Progenitor cell of endocrine pancreas (in vitro differentiated cells): ENCODE data around the gene ASIC2. TPM values are rescaled to one million over a fixed set of nuclear protein-coding genes. Genes with fewer than 3 reads are reported as not detected.

Experiments used
- DNase-seq: peaks from one replicate; pipeline ENCODE4 v3.0.0; 2021; ENCODE audit warnings: low spot score; ENCODE audit not compliant: unreplicated experiment
- H3K27ac Mint-ChIP-seq: 2 replicates; pipeline ENCODE4 v1.8.0; 2021; ENCODE audit warnings: mild to moderate bottlenecking, moderate library complexity, mixed read lengths
- H3K27me3 Mint-ChIP-seq: 2 replicates; pipeline ENCODE4 v1.8.0; 2021; ENCODE audit warnings: mixed read lengths
- H3K36me3 Mint-ChIP-seq: 2 replicates; pipeline ENCODE4 v1.8.0; 2022; ENCODE audit warnings: mixed read lengths; ENCODE audit not compliant: insufficient read depth
- H3K4me1 Mint-ChIP-seq: 2 replicates; pipeline ENCODE4 v1.8.0; 2021; ENCODE audit warnings: low read depth, mixed read lengths
- H3K4me3 Mint-ChIP-seq: 2 replicates; pipeline ENCODE4 v1.8.0; 2021; ENCODE audit warnings: low read depth, mild to moderate bottlenecking, moderate library complexity, mixed read lengths
- H3K9me3 Mint-ChIP-seq: 2 replicates; pipeline ENCODE4 v1.8.0; 2021; ENCODE audit warnings: low read depth, mixed read lengths
- total RNA-seq: library from RNA; stranded (reverse); gene quantifications from 2 replicates; pipeline ENCODE4 v1.2.1, GENCODE V29; 2021
- TF ChIP-seq, protein P1 (sequence below): fragments of 200-600 bp; sonication (generic); IDR thresholded peaks from one replicate; pipeline ENCODE4 v1.5.0; 2021; ENCODE audit warnings: antibody characterized with exemption, mild to moderate bottlenecking; ENCODE audit not compliant: unreplicated experiment

Gene ASIC2
- total RNA-seq, 1 donor from 2014 or later = 0.29 TPM

- H3K4me1 Mint-ChIP-seq = no peaks in the 10 kb centered on the region
- no peak overlapping the region for H3K27ac Mint-ChIP-seq
- no peaks in the 10 kb centered on the region for H3K36me3 Mint-ChIP-seq
- no peaks in the 10 kb centered on the region for H3K9me3 Mint-ChIP-seq
- H3K4me3 Mint-ChIP-seq = no peak overlapping the region
- H3K27me3 Mint-ChIP-seq = peaks cover 22% of the 10 kb centered on the region
- TF ChIP-seq, protein P1, sequence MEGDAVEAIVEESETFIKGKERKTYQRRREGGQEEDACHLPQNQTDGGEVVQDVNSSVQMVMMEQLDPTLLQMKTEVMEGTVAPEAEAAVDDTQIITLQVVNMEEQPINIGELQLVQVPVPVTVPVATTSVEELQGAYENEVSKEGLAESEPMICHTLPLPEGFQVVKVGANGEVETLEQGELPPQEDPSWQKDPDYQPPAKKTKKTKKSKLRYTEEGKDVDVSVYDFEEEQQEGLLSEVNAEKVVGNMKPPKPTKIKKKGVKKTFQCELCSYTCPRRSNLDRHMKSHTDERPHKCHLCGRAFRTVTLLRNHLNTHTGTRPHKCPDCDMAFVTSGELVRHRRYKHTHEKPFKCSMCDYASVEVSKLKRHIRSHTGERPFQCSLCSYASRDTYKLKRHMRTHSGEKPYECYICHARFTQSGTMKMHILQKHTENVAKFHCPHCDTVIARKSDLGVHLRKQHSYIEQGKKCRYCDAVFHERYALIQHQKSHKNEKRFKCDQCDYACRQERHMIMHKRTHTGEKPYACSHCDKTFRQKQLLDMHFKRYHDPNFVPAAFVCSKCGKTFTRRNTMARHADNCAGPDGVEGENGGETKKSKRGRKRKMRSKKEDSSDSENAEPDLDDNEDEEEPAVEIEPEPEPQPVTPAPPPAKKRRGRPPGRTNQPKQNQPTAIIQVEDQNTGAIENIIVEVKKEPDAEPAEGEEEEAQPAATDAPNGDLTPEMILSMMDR = no peak
- DNase-seq = no peak
Measured at GRCh38 chr17:33127706-33128105, 165.4 kb downstream of the ASIC2 start.

DNA sequence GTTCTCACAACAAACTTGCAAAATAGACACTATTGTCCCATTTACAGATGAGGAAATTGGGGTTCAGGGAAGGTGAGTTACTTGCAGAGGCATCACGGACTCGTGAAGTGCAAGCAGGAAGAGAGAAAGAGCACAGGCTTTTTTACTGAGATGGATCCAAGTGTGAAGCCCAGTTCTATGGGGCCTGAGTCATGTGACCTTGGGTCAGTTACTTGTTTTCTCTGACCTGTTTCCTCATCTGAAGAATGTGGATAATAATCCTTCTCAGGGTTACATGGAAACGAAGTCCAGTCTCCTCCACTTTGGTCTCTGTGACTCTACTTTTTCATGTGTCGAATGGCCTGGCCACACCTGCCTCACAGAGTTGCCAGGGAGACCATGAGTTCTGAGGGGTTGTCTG is 167.0 kb downstream of the ASIC2 start:
- no peak for DNase-seq
- H3K4me1 Mint-ChIP-seq = no peaks in the 10 kb centered on the region
- H3K36me3 Mint-ChIP-seq = no peaks in the 10 kb centered on the region
- TF ChIP-seq, protein P1 = no peak
- no peak overlapping the region for H3K27ac Mint-ChIP-seq
- H3K27me3 Mint-ChIP-seq = peaks cover 28% of the 10 kb centered on the region
- H3K4me3 Mint-ChIP-seq = no peak overlapping the region
- no peaks in the 10 kb centered on the region for H3K9me3 Mint-ChIP-seq

- no peak overlapping the region for H3K4me3 Mint-ChIP-seq
- no peak overlapping the region for H3K27ac Mint-ChIP-seq
- no peak for DNase-seq
- no peaks in the 10 kb centered on the region for H3K9me3 Mint-ChIP-seq
- H3K27me3 Mint-ChIP-seq = peaks cover 29% of the 10 kb centered on the region
- no peaks in the 10 kb centered on the region for H3K4me1 Mint-ChIP-seq
- TF ChIP-seq, protein P1 = no peak
- H3K36me3 Mint-ChIP-seq = no peaks in the 10 kb centered on the region
Measured at GRCh38 chr17:33125552-33125950, 167.5 kb downstream of the ASIC2 start.

GRCh38 chr17:33124871-33125551 is 168.1 kb downstream of the ASIC2 start:
- no peaks in the 10 kb centered on the region for H3K36me3 Mint-ChIP-seq
- H3K27me3 Mint-ChIP-seq = peaks cover 33% of the 10 kb centered on the region
- no peak for DNase-seq
- TF ChIP-seq, protein P1 = no peak
- H3K9me3 Mint-ChIP-seq = no peaks in the 10 kb centered on the region
- H3K4me3 Mint-ChIP-seq = no peak overlapping the region
- no peak overlapping the region for H3K27ac Mint-ChIP-seq
- no peaks in the 10 kb centered on the region for H3K4me1 Mint-ChIP-seq

GRCh38 chr17:33124185-33124584 is 168.9 kb downstream of the ASIC2 start:
- Mint-ChIP-seq H3K27me3 (peaks cover 28% of the 10 kb centered on the region), H3K4me1 (no peaks in the 10 kb centered on the region), H3K36me3 (no peaks in the 10 kb centered on the region), H3K9me3 (no peaks in the 10 kb centered on the region), H3K4me3 (no peak overlapping the region), H3K27ac (no peak overlapping the region)
- DNase-seq = no peak
- TF ChIP-seq, protein P1 = no peak
